ENCODE measurements around the gene ABCA2. TPM values are rescaled to one million over a fixed set of nuclear protein-coding genes. Genes with fewer than 3 reads are reported as not detected.

Gene ABCA2
- total and polyA plus RNA-seq, 8 donors: 7.3 to 385 (median 44.2) TPM

DNA sequence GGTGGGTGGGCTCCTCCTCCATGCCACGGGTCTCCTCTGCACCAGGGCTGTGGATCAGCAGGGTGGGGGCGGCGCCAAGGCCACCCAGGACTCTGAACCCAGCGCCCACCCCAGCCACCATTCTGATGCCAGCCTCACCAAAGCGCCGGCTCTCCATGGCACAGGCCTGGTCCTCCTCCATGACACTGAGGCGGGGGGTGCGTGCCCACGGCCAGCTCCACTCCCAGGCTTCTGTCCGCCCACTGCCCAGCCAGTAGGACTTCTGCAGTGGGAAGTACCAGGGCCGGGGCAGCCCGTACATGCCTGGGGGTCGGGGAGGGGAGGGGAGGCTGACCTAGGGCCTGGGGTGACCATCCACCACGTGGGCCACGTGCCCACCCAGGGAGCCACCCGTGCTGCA lies 11.6 kb downstream of the ABCA2 start:
- Histone ChIP-seq H3K27ac (no peak overlapping the region), H3K9me3 (no peaks in the 10 kb centered on the region), H3K4me3 (no peak overlapping the region), H3K36me3 (peaks cover 24 to 98% (median 88%) of the 10 kb centered on the region in 4 donors), H3K27me3 (no peaks in the 10 kb centered on the region), H3K4me1 (no peaks in the 10 kb centered on the region)
- no peak for TF ChIP-seq CTCF (IDR thresholded peaks at IDR 0.05)
- no peak for TF ChIP-seq EP300 (IDR thresholded peaks at IDR 0.05)
- no peak for TF ChIP-seq POLR2AphosphoS5 (IDR thresholded peaks at IDR 0.05)
- TF ChIP-seq POLR2A (IDR thresholded peaks at IDR 0.05): no peak
- no peak for DNase-seq
- WGBS, 5 donors: 87 to 95% (median 92%) methylated on average over 13 to 16 of the region's 16 CpGs
- intact Hi-C loops (cut with DNase I; ENCODE audit: low total_unique reads): no loop called here

DNA sequence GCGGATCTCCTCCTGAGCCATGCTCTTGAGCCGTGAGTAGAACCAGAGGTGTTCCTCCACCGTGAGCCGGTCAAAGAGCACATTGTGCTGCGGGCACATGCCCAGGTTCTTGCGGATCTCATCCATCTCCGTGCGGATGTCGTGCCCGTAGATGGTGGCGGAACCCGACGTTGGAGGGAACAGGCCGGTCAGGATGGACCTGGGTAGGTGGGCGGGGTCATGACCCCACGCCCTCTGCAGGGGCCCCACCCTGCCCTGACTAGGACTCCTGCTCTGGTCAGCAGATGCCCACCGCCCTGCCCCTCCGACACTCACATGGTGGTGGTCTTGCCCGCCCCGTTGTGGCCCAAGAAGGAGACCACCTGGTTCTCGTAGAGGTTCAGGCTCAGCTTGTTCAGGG lies 12.1 kb downstream of the ABCA2 start:
- WGBS, 5 donors: 92 to 97% (median 96%) methylated on average over 19 to 21 of the region's 21 CpGs
- Histone ChIP-seq H3K4me1 (no peaks in the 10 kb centered on the region), H3K9me3 (no peaks in the 10 kb centered on the region), H3K27ac (no peak overlapping the region), H3K36me3 (peaks cover 24 to 98% (median 90%) of the 10 kb centered on the region in 4 donors), H3K4me3 (no peak overlapping the region), H3K27me3 (no peaks in the 10 kb centered on the region)
- intact Hi-C loops (cut with DNase I; ENCODE audit: low total_unique reads): no loop called here
- no peak for TF ChIP-seq CTCF (IDR thresholded peaks at IDR 0.05)
- no peak for TF ChIP-seq POLR2A (IDR thresholded peaks at IDR 0.05)
- no peak for TF ChIP-seq POLR2AphosphoS5 (IDR thresholded peaks at IDR 0.05)
- no peak for TF ChIP-seq EP300 (IDR thresholded peaks at IDR 0.05)
- DNase-seq: no peak

DNA sequence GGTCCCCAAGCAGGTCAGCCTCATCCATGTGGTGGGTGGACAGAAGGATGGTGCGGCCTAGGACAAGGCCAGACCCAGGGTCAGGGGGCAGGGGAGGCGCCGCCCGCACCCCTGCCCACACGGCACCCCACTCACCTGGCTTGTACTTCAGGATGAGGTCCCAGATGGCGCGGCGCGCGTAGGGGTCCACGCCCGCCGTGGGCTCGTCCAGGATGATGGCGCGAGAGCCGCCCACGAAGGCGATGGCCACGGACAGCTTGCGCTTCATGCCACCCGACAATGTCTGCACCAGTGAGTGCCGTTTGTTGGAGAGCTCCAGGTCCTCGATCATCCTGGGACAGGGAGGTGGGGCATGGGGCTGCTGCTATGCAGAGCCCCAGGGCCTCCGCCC lies 12.5 kb downstream of the ABCA2 start:
- H3K27me3 ChIP-seq: no peaks in the 10 kb centered on the region
- peaks cover 21 to 96% (median 88%) of the 10 kb centered on the region in 4 donors for H3K36me3 ChIP-seq
- 95 to 100% (median 97%) methylated on average over 14 to 25 of the region's 25 CpGs for WGBS, 5 donors
- H3K4me3 ChIP-seq: no peak overlapping the region
- H3K4me1 ChIP-seq: no peaks in the 10 kb centered on the region
- no peaks in the 10 kb centered on the region for H3K9me3 ChIP-seq
- TF ChIP-seq CTCF (IDR thresholded peaks at IDR 0.05): no peak
- TF ChIP-seq POLR2AphosphoS5 (IDR thresholded peaks at IDR 0.05): no peak
- TF ChIP-seq EP300 (IDR thresholded peaks at IDR 0.05): no peak
- no peak for TF ChIP-seq POLR2A (IDR thresholded peaks at IDR 0.05)
- no peak for DNase-seq
- intact Hi-C loops (cut with DNase I; ENCODE audit: low total_unique reads): no loop called here
- H3K27ac ChIP-seq: no peak overlapping the region

- TF ChIP-seq POLR2A (IDR thresholded peaks at IDR 0.05) (no peak), POLR2AphosphoS5 (IDR thresholded peaks at IDR 0.05) (no peak), EP300 (IDR thresholded peaks at IDR 0.05) (no peak), CTCF (IDR thresholded peaks at IDR 0.05) (no peak)
- intact Hi-C loops (cut with DNase I; ENCODE audit: low total_unique reads): no loop called here
- WGBS, 5 donors: 95 to 98% (median 97%) methylated on average over 11 to 36 of the region's 36 CpGs
- H3K4me1 ChIP-seq: no peaks in the 10 kb centered on the region
- DNase-seq: no peak
- no peaks in the 10 kb centered on the region for H3K9me3 ChIP-seq
- H3K27ac ChIP-seq: no peak overlapping the region
- H3K36me3 ChIP-seq: peaks cover 18 to 96% (median 88%) of the 10 kb centered on the region in 4 donors
- no peaks in the 10 kb centered on the region for H3K27me3 ChIP-seq
- no peak overlapping the region for H3K4me3 ChIP-seq
Measured at GRCh38 chr9:137014776-137015539, 13.1 kb downstream of the ABCA2 start.

Data from stomach (tissue), 9 donors.